NK-92 treated with Interleukin-12 subunit alpha and Interleukin-12 subunit beta, amount 100 ng/mL, for 24 hours (cell line): Measurements from ENCODE around the gene STON1.
"Not testable (repeated sequence)": the region's sequence is repeated elsewhere in the genome, so short reads cannot be mapped to it uniquely, and the experiment has no call there.

Source experiments
- DNase-seq: peaks from one replicate; lab custom pipeline; 2025; lab: John Stamatoyannopoulos, UW

STON1 gene

GRCh38 chr2:48530033-48530811 lies at the start of gene STON1:
Gene STON1 (plus strand): TSS chr2:48530154. CDS start chr2:48580634, 50,480 bp downstream.
- DNase-seq: no peak

GRCh38 chr2:48480526-48480925 lies 49.4 kb upstream of the STON1 start:
- no peak for DNase-seq

GRCh38 chr2:48482313-48482712 lies 47.6 kb upstream of the STON1 start:
- DNase-seq: no peak

- DNase-seq: no peak
Measured at GRCh38 chr2:48482769-48483168, 47.2 kb upstream of the STON1 start.

- DNase-seq: no peak
Measured at GRCh38 chr2:48483506-48483905, 46.4 kb upstream of the STON1 start.

GRCh38 chr2:48483916-48484315 lies 46.0 kb upstream of the STON1 start:
- no peak for DNase-seq

- no peak for DNase-seq
Measured at GRCh38 chr2:48488545-48488944, 41.4 kb upstream of the STON1 start.

- DNase-seq: no peak
Measured at GRCh38 chr2:48496849-48497248, 33.1 kb upstream of the STON1 start.

- DNase-seq: no peak
Measured at GRCh38 chr2:48504647-48505327, 25.2 kb upstream of the STON1 start.

GRCh38 chr2:48507111-48507510 lies 22.8 kb upstream of the STON1 start:
- no peak for DNase-seq

- no peak for DNase-seq
Measured at GRCh38 chr2:48508461-48509124, 21.4 kb upstream of the STON1 start.

- DNase-seq: no peak
Measured at GRCh38 chr2:48510329-48510728, 19.6 kb upstream of the STON1 start.

GRCh38 chr2:48511849-48512470 lies 18.0 kb upstream of the STON1 start:
- no peak for DNase-seq

- DNase-seq: no peak
Measured at GRCh38 chr2:48512571-48512970, 17.4 kb upstream of the STON1 start.

- no peak for DNase-seq
Measured at GRCh38 chr2:48514348-48515003, 15.5 kb upstream of the STON1 start.

- DNase-seq: no peak
Measured at GRCh38 chr2:48515513-48515985, 14.4 kb upstream of the STON1 start.

- no peak for DNase-seq
Measured at GRCh38 chr2:48519593-48519992, 10.4 kb upstream of the STON1 start.

- DNase-seq: not testable (repeated sequence)
Measured at GRCh38 chr2:48524756-48525155, 5.2 kb upstream of the STON1 start.

- no peak for DNase-seq
Measured at GRCh38 chr2:48525269-48525943, 4.5 kb upstream of the STON1 start.

- DNase-seq: no peak
Measured at GRCh38 chr2:48527226-48527885, 2.6 kb upstream of the STON1 start.

- no peak for DNase-seq
Measured at GRCh38 chr2:48528431-48528830, 1.5 kb upstream of the STON1 start.
